Fibroblast of villous mesenchyme (primary cell): Measurements from ENCODE around the gene ASB5. TPM values are rescaled to one million over a fixed set of nuclear protein-coding genes. Genes with fewer than 3 reads are reported as not detected.

Source experiments
- DNase-seq: peaks from one replicate; pipeline ENCODE4 v3.0.0-alpha.2; 2010; ENCODE audit warnings: low read depth
- H3K4me3 ChIP-seq: 2 replicates; pipeline ENCODE4 v1.5.1; 2011; ENCODE audit warnings: low read depth, mild to moderate bottlenecking, low read length
- CTCF ChIP-seq: IDR thresholded peaks from 2 replicates; pipeline ENCODE4 v1.5.1; 2012; ENCODE audit warnings: low read depth, mild to moderate bottlenecking, low read length; ENCODE audit not compliant: insufficient read depth
- total RNA-seq: library from RNA; depleted of rRNA; stranded (reverse); fragments of >200 nt; gene quantifications from 2 replicates; pipeline ENCODE4 v1.2.3, GENCODE V29; 2012

ASB5 gene
- total RNA-seq = 1.3 and 7.4 TPM in 2 replicates

GRCh38 chr4:176268963-176269362 is at the start of gene ASB5:
TSS of gene ASB5 (minus strand) at chr4:176269222. CDS start at chr4:176269108, 114 bp downstream.
- TF ChIP-seq CTCF = no peak
- no peak within 1 kb of the TSS for H3K4me3 ChIP-seq
- DNase-seq = no peak

GRCh38 chr4:176313596-176314336 is 44.7 kb upstream of the ASB5 start:
- H3K4me3 ChIP-seq = no peak overlapping the region
- DNase-seq = no peak
- no peak for TF ChIP-seq CTCF

- no peak overlapping the region for H3K4me3 ChIP-seq
- no peak for TF ChIP-seq CTCF
- DNase-seq = no peak
Measured at GRCh38 chr4:176309772-176310171, 40.8 kb upstream of the ASB5 start.

GRCh38 chr4:176309046-176309445 is 40.0 kb upstream of the ASB5 start:
- H3K4me3 ChIP-seq = no peak overlapping the region
- DNase-seq = no peak
- no peak for TF ChIP-seq CTCF

GRCh38 chr4:176308441-176308840 is 39.4 kb upstream of the ASB5 start:
- TF ChIP-seq CTCF = no peak
- DNase-seq = no peak

GRCh38 chr4:176307666-176307930 is 38.6 kb upstream of the ASB5 start:
- H3K4me3 ChIP-seq = no peak overlapping the region
- DNase-seq = no peak
- no peak for TF ChIP-seq CTCF

More at GRCh38 chr4:176308441-176308840, 39.4 kb upstream of the ASB5 start:
- H3K4me3 ChIP-seq = no peak overlapping the region
